Measurements from ENCODE around the gene ARMH3. TPM values are rescaled to one million over a fixed set of nuclear protein-coding genes. Genes with fewer than 3 reads are reported as not detected.
"Not testable (repeated sequence)": the region's sequence is repeated elsewhere in the genome, so short reads cannot be mapped to it uniquely, and the experiment has no call there.

ARMH3 gene
- total RNA-seq, 1 experiment from 2014 or later, result 9.7 TPM

DNA sequence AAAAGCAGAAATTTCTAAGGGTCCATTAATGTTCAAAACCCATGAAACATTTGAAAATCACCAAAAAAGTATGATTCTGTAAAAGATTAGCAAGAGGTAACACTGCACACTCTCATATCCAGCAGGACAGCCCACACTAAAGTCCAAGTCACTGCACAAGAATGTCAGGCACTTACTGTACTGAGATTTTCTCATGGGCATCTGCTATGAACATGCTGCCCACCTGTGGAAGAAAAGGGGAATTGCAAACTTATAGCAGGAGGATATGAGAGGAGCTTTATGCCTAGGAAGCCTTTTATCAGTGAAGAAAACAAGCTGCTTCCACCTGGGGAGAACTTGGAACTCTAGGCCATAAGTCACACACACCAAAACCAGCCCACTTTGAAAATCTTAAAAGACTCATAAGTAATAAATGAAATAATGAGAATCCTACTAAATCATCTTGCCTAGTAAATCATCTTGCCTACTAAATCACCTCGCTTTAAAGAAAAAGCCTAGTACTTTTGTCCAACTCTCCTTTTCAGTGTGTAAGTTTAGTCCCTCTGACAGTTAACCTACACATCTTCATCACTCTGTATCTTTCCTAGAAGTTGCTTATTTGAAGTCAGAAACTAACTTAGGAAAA lies 46.1 kb downstream of the ARMH3 start:
- TF ChIP-seq EZH2phosphoT487 (IDR thresholded peaks at IDR 0.05; ENCODE audit: borderline replicate concordance, low read length) (no peak), CTCF (conservative IDR thresholded peaks at IDR 0.05; ENCODE audit: low read depth, low read length) (peak; percentile 88)
- Histone ChIP-seq H3K36me3 (ENCODE audit: low read depth, low read length) (peaks cover 4% of the 10 kb centered on the region; the same call in 1 of the 2 replicates), H3F3A (ENCODE audit: low read length, unreplicated experiment) (no peaks in the 10 kb centered on the region), H3K9me2 (replicated peaks; ENCODE audit: low read length) (no peaks in the 10 kb centered on the region), H4K20me1 (ENCODE audit: low read length) (no peaks in the 10 kb centered on the region), H3K4me3 (ENCODE audit: low read length) (no peak overlapping the region), H3K27me3 (ENCODE audit: low read length) (no peaks in the 10 kb centered on the region), H3K79me2 (ENCODE audit: low read length) (no peaks in the 10 kb centered on the region), H2AFZ (ENCODE audit: low read length) (no peak overlapping the region), H3K4me1 (ENCODE audit: insufficient read depth, low read length) (peaks cover 5% of the 10 kb centered on the region), H3K4me2 (ENCODE audit: low read length) (no peak overlapping the region), H3K9ac (ENCODE audit: low read length) (no peak overlapping the region), H3K9me3 (ENCODE audit: low read length) (no peaks in the 10 kb centered on the region), H3K27ac (ENCODE audit: low read length) (no peak overlapping the region)
- no TSS peak for BruUV-seq (replicated peaks)
- intact Hi-C loops (cut with micrococcal nuclease), result loop anchor here (1.0 to 10.0 kb wide), 3 partner anchors 65 to 170 kb away; no protein-coding TSS in a partner anchor
- DNase-seq, result peak; percentile 85
- POLR2A ChIA-PET (ENCODE audit: unreplicated experiment), result no interaction called here
- peak; percentile 99 for ATAC-seq
- CTCF ChIA-PET, result interaction anchor here (0.5 to 2.1 kb wide), 12 partner anchors 43 to 175 kb away, joined by 3 to 36 read pairs (median 6); no protein-coding TSS in a partner anchor

DNA sequence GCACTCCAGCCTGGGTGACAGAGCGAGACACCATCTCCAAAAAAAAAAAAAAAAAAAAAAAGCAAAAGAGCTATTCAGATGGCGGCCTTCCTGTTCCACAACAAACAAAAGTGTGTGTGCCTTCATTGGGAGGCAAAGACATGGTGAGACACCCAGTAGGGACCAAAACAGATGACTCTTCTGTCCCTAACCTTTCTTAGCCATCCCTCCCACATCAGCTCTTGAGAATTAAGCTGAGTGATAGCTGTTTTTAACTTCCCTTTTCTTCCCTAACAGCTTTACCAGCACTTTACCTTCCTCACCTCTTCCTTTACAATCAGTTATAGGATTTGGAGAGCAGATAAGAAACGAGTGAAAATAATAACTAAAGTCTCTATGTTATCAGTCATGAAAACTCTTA lies 48.2 kb downstream of the ARMH3 start:
- Histone ChIP-seq H2AFZ (ENCODE audit: low read length) (no peak overlapping the region), H4K20me1 (ENCODE audit: low read length) (no peaks in the 10 kb centered on the region), H3K4me2 (ENCODE audit: low read length) (no peak overlapping the region), H3K9me2 (replicated peaks; ENCODE audit: low read length) (no peaks in the 10 kb centered on the region), H3K4me1 (ENCODE audit: insufficient read depth, low read length) (peaks cover 5% of the 10 kb centered on the region), H3K27me3 (ENCODE audit: low read length) (no peaks in the 10 kb centered on the region), H3K9ac (ENCODE audit: low read length) (no peak overlapping the region), H3K27ac (ENCODE audit: low read length) (no peak overlapping the region), H3K4me3 (ENCODE audit: low read length) (no peak overlapping the region), H3K36me3 (ENCODE audit: low read depth, low read length) (peaks cover 4% of the 10 kb centered on the region; the same call in 1 of the 2 replicates), H3K9me3 (ENCODE audit: low read length) (no peaks in the 10 kb centered on the region), H3K79me2 (ENCODE audit: low read length) (no peaks in the 10 kb centered on the region), H3F3A (ENCODE audit: low read length, unreplicated experiment) (no peaks in the 10 kb centered on the region)
- ATAC-seq (no peak), DNase-seq (no peak)
- intact Hi-C loops (cut with micrococcal nuclease), result no loop called here
- BruUV-seq (replicated peaks), result no TSS peak
- TF ChIP-seq CTCF (conservative IDR thresholded peaks at IDR 0.05; ENCODE audit: low read depth, low read length) (no peak), EZH2 (IDR thresholded peaks at IDR 0.05; ENCODE audit: low read length, unreplicated experiment) (no peak), EZH2phosphoT487 (IDR thresholded peaks at IDR 0.05; ENCODE audit: borderline replicate concordance, low read length) (no peak)
- ChIA-PET POLR2A (ENCODE audit: unreplicated experiment) (no interaction called here), CTCF (interaction anchor here (0.6 to 1.1 kb wide), 2 partner anchors 13 to 167 kb away, joined by 3 to 4 read pairs; no protein-coding TSS in a partner anchor)

DNA sequence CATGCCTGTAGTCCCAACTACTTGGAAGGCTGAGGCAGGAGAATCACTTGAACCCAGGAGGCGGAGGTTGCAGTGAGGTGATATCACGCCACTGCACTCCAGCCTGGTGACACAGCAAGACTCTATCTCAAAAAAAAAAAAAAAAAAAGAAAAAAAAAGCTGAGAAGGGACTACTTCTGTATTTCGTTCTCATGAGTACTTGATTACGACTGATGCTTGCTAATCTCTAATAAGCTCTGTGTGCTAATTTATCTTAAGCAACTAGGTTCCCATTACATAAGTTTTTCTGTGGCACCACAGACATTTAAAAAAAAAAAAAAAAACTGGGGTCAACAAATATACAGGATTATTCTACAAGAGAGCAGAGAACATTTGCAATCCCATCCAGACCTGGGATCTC lies 48.9 kb downstream of the ARMH3 start:
- H3K27me3 ChIP-seq (ENCODE audit: low read length); H3K4me3 ChIP-seq (ENCODE audit: low read length); H3K9me3 ChIP-seq (ENCODE audit: low read length); H3K79me2 ChIP-seq (ENCODE audit: low read length); DNase-seq; intact Hi-C loops (cut with micrococcal nuclease); POLR2A ChIA-PET (ENCODE audit: unreplicated experiment); H3K9me2 ChIP-seq (replicated peaks; ENCODE audit: low read length); H3K4me2 ChIP-seq (ENCODE audit: low read length); H3K4me1 ChIP-seq (ENCODE audit: insufficient read depth, low read length); H2AFZ ChIP-seq (ENCODE audit: low read length); BruUV-seq (replicated peaks); H3K9ac ChIP-seq (ENCODE audit: low read length); H4K20me1 ChIP-seq (ENCODE audit: low read length); H3K36me3 ChIP-seq (ENCODE audit: low read depth, low read length); H3K27ac ChIP-seq (ENCODE audit: low read length); ATAC-seq; H3F3A ChIP-seq (ENCODE audit: low read length, unreplicated experiment): not testable (repeated sequence)
- CTCF ChIA-PET, result interaction anchor here (1.1 kb wide), 1 partner anchor 166 kb away, joined by 4 read pairs; no protein-coding TSS in a partner anchor

Data from PC-3 (cell line).